ENCODE measurements around the gene TBC1D22A. TPM values are rescaled to one million over a fixed set of nuclear protein-coding genes. Genes with fewer than 3 reads are reported as not detected.

Gene TBC1D22A
- total RNA-seq, 1 experiment from 2014 or later: 27.6 TPM

DNA sequence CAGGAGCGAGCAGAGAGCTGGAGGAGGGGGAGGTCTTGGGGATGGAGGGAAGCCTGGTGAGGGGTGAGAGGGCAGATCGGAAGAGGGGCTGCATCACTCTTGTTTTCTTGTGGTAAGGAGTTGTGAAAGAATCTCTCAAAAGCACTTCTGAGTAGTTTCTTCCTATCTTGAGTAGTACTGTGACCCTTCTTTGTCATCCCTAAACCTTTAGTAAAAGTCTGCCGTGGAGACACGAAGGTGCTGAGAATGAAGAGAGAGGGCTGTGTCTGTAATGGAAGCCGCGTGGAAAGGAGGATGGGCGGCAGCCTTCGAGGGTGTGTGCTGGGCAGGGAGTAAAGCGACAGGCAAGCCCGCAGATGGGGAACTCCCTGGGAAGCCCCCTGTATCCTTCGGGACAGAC, 237.8 kb downstream of the TBC1D22A start:
- Mint-ChIP-seq H3K9me3 (ENCODE audit: low read depth, unreplicated experiment) (no peaks in the 10 kb centered on the region), H3K36me3 (ENCODE audit: insufficient read depth, unreplicated experiment) (no peaks in the 10 kb centered on the region), H3K27me3 (ENCODE audit: unreplicated experiment) (no peaks in the 10 kb centered on the region), H3K4me1 (ENCODE audit: low read depth, unreplicated experiment) (no peaks in the 10 kb centered on the region), H3K27ac (ENCODE audit: unreplicated experiment) (no peak overlapping the region), H3K4me3 (ENCODE audit: low read depth, unreplicated experiment) (no peak overlapping the region)
- intact Hi-C loops (cut with micrococcal nuclease; ENCODE audit: unreplicated experiment): no loop called here
- CTCF ChIA-PET: no interaction called here
- TF ChIP-seq, protein P1, sequence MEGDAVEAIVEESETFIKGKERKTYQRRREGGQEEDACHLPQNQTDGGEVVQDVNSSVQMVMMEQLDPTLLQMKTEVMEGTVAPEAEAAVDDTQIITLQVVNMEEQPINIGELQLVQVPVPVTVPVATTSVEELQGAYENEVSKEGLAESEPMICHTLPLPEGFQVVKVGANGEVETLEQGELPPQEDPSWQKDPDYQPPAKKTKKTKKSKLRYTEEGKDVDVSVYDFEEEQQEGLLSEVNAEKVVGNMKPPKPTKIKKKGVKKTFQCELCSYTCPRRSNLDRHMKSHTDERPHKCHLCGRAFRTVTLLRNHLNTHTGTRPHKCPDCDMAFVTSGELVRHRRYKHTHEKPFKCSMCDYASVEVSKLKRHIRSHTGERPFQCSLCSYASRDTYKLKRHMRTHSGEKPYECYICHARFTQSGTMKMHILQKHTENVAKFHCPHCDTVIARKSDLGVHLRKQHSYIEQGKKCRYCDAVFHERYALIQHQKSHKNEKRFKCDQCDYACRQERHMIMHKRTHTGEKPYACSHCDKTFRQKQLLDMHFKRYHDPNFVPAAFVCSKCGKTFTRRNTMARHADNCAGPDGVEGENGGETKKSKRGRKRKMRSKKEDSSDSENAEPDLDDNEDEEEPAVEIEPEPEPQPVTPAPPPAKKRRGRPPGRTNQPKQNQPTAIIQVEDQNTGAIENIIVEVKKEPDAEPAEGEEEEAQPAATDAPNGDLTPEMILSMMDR (IDR thresholded peaks at IDR 0.05; ENCODE audit: unreplicated experiment): no peak
- no peak for DNase-seq
- BruUV-seq (replicated peaks): no TSS peak

GRCh38 chr22:47000888-47001287, 238.4 kb downstream of the TBC1D22A start:
- intact Hi-C loops (cut with micrococcal nuclease; ENCODE audit: unreplicated experiment): no loop called here
- H3K4me1 Mint-ChIP-seq (ENCODE audit: low read depth, unreplicated experiment): no peaks in the 10 kb centered on the region
- CTCF ChIA-PET: no interaction called here
- H3K9me3 Mint-ChIP-seq (ENCODE audit: low read depth, unreplicated experiment): no peaks in the 10 kb centered on the region
- H3K27me3 Mint-ChIP-seq (ENCODE audit: unreplicated experiment): no peaks in the 10 kb centered on the region
- BruUV-seq (replicated peaks): no TSS peak
- H3K4me3 Mint-ChIP-seq (ENCODE audit: low read depth, unreplicated experiment): no peak overlapping the region
- TF ChIP-seq, protein P1 (IDR thresholded peaks at IDR 0.05; ENCODE audit: unreplicated experiment): no peak
- no peaks in the 10 kb centered on the region for H3K36me3 Mint-ChIP-seq (ENCODE audit: insufficient read depth, unreplicated experiment)
- DNase-seq: no peak
- H3K27ac Mint-ChIP-seq (ENCODE audit: unreplicated experiment): no peak overlapping the region

- TF ChIP-seq, protein P1 (IDR thresholded peaks at IDR 0.05; ENCODE audit: unreplicated experiment): no peak
- Mint-ChIP-seq H3K9me3 (ENCODE audit: low read depth, unreplicated experiment) (no peaks in the 10 kb centered on the region), H3K4me3 (ENCODE audit: low read depth, unreplicated experiment) (no peak overlapping the region), H3K27ac (ENCODE audit: unreplicated experiment) (no peak overlapping the region), H3K27me3 (ENCODE audit: unreplicated experiment) (no peaks in the 10 kb centered on the region), H3K4me1 (ENCODE audit: low read depth, unreplicated experiment) (no peaks in the 10 kb centered on the region), H3K36me3 (ENCODE audit: insufficient read depth, unreplicated experiment) (no peaks in the 10 kb centered on the region)
- DNase-seq: no peak
- intact Hi-C loops (cut with micrococcal nuclease; ENCODE audit: unreplicated experiment): no loop called here
- CTCF ChIA-PET: no interaction called here
- BruUV-seq (replicated peaks): no TSS peak
Observed at GRCh38 chr22:47001288-47001687, 238.8 kb downstream of the TBC1D22A start.

DNA sequence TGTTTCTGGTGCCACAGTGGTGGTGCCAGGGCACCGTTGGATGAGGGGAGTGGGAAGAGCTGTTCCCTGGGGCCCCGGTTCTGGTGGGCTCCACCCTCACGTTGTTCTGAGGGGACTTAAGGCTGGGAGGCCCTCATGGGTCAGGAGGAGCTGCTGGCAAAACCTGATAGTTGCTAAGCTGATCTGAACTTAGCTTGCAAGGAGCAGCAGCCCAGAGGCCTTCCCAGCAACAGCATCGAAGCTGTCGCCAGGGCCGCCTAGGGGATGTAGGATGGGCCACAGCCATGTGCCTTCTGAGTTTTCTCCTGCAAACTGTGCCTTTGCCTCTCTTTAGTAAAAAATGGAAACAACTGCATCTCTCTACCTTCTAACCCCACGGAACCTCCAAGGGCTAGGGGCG, 240.2 kb downstream of the TBC1D22A start:
- DNase-seq: no peak
- no peaks in the 10 kb centered on the region for H3K27me3 Mint-ChIP-seq (ENCODE audit: unreplicated experiment)
- BruUV-seq (replicated peaks): no TSS peak
- H3K4me1 Mint-ChIP-seq (ENCODE audit: low read depth, unreplicated experiment): no peaks in the 10 kb centered on the region
- H3K4me3 Mint-ChIP-seq (ENCODE audit: low read depth, unreplicated experiment): no peak overlapping the region
- intact Hi-C loops (cut with micrococcal nuclease; ENCODE audit: unreplicated experiment): no loop called here
- H3K9me3 Mint-ChIP-seq (ENCODE audit: low read depth, unreplicated experiment): no peaks in the 10 kb centered on the region
- no peak overlapping the region for H3K27ac Mint-ChIP-seq (ENCODE audit: unreplicated experiment)
- TF ChIP-seq, protein P1 (IDR thresholded peaks at IDR 0.05; ENCODE audit: unreplicated experiment): no peak
- CTCF ChIA-PET: no interaction called here
- no peaks in the 10 kb centered on the region for H3K36me3 Mint-ChIP-seq (ENCODE audit: insufficient read depth, unreplicated experiment)
